Fibroblast of peridontal ligament (primary cell): ENCODE results near the gene ANKRD53.

Experiments
- DNase-seq: peaks from one replicate; pipeline ENCODE4 v3.0.0-alpha.2; 2010; ENCODE audit errors: extremely low read depth

The ANKRD53 gene

DNA sequence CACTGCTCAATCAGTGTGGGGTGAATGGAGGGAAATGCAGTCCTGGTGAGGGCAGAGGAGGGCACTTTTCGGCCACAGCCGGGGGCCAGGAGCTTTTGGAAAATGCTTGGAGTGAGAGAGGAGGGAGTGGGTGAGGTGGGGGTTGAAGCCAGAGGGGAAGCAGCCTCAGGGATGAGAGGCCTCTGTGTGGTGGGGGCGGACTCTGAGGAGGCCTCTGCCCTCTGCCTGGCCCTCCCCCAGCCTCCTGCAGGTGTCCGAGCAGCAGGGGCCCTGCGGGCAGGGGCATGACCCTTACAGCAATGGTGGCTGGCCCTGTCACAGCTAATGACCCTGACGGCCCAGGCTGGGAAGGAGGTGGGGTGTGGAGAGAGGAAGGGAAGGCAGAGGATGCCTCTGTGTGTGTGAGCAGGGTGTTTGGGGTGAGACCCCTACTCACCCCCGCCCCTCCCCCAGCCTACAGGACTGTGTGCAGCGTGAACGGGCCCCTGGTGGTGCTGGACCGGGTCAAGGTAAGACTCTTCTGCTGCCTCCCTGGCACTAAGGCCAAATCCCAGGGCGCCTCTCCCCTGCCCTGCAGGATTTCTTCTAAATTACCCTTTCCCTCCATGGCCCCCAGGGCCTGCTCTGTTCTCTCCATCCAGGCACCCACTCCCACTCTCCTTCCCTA lies 35.1 kb upstream of the ANKRD53 start:
- no peak for DNase-seq

DNA sequence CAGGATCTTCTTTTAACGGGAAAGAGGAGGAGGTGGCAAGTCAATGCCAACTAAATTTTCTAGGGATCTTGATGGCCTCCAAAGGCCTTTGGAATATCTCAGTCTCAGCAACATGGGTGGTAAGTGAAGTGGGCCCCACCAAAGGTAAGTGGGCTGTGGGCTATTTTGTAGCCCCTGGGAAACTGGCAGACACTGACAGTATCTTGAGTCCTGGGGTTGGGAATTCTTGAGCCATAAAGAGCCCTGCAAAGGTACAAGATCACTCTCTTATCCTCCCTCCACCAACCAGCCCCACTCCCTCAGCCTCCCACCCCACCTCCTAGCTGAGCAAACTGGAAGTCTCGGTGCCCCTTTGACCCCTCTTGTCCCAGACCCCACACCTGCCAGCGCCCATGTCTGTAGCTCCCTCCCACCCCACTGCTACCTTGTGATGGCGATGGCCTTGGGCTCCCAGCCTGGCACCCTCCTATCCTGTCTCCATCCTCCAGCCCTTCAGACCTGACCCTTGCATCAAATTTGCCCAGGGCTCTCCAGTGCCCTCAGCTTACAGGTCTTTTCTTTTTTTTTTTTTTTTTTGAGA lies 34.2 kb upstream of the ANKRD53 start:
- no peak for DNase-seq

DNA sequence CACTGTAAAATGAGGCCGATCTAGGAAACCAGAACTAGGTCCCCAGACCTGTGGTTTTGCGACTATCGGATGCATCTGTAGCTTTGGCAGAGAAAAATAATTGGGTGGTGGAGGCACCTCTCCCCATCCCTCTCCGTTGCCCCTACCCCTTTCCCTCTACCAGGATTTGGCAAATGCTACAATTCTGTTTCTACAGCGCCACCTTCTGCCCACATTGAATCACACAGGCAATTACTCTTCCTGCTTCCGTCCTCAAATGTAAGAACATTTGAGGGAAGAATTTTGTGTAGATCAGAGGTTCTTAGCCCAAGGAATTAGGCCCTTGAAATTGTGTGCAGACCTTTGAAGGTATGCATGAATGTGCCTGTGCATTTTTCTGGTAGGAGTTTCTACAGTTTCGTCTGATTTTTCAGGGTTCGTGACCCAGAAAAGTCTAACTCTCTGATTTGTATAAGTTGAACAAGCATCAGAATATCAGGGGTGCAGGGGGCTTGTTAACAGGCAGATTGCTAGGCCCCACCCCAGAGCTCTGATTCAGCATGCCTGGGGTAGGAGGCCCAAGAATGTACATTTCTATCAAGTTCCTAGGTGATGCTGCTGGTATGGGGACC lies 31.5 kb upstream of the ANKRD53 start:
- DNase-seq: peak; percentile 71

DNA sequence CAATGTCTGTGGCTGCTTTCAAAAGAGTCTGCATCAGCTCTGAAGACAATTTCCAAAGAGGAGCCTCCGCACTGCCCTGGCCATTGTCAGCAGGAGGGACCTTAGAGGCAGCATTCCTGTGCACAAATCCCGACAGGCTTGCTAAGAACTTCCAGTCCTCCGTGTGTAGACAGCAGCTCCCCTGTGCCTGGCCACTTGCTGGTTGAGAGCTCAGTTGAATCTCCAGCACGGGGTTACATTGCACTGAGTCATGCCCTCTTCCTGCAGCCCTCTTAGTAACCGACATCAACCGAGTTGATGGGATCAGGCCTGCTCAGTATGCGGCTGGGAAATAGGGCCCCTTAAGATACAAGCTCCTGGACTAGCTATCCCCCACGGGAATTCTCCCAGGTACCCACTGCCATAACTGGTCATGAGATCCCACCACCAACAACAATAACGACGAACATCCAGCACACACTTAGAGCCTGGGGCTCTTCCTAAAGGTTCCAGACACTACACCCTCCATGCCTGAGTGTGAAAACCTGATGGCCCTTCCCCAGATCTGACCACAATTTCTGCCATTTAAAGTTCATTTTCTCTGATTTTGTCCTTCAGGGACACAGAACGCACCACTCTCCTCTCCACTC lies 30.8 kb upstream of the ANKRD53 start:
- DNase-seq: peak; percentile 27

DNA sequence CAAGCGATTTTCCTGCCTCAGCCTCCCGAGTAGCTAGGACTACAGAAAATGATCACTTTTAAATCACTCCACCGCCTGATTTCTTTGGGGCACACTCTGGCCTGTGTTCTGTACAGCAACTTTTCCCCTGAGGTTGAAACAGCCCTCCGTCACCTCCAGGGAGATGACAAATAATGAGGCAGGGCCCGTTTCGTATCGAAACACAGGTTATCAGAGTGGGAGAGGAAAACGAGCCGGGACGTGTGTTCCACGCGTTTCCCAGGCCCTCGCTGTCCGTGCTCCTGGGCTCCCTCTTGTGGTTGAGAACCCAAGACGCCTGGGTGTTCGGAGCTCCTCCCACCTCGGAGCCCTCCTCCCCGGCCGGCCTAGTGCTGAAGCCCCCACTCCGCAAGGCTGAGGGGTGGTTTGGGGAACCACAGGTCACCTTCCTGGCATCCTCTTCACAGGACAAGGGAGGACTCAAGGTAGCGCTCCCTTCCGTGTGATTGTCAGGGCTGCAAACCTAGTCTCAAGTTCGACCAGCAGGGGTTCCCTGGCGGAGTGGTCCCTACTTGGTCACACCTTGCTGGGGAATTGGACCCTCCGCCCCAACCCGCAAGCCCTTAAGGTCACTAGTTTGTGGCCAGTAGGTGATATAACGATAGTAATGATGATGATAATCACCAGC lies 30.0 kb upstream of the ANKRD53 start:
- peak; percentile 73 for DNase-seq

DNA sequence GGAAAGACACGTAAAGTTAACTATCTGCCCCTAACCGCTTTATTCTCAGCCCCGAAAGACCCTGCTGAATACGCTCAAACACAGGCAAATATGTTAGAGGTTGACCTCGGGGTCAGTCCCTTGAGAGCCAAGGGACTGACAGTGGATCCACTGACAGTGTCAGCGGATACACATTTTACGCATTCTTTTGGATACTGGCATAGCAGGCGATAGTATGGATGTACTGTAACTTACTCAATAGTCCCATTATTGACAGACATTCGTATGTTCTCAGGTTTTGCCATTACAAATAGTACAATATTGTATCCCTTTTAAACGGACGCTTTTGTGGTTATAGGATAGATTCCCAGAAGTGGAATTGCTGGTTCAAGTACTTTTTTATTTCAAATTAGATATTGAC lies 29.3 kb upstream of the ANKRD53 start:
- no peak for DNase-seq

DNA sequence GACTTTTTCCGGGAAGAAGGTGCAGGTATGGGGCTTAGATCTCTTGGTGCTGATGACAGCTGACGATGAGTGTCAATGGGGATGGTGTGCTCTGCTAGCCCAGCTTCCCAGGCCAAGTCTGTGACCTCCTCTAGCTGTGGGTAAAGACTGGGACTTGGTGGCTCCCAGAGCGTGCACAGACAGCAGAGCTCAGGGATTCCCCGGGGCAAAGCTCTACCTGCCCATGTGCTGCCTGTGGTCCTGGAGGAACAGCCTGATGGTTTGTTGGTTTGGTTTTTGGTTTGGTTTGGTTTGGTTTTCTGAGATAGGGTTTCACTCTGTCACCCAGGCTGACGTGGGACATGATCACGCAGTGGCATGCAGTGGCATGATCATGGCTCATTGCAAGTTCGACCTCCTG lies 23.5 kb upstream of the ANKRD53 start:
- DNase-seq: no peak

DNA sequence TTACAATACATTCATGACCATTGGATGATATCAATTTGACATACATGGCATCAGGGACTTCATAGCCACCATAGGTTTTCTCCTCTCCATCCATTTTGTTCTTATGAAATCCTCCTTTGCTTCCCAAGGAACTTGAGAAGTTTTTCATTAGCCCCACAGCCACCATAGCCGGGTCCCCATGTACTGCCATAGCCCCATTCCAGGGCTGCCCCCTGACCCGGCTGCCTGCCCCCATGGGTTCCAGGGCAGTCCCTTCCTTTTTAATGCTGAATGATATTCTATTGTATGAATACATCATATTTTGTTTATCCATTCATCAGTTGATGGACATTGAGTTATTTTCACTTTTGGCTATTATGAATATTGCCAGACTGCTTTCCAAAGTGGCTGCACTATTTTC lies 22.3 kb upstream of the ANKRD53 start:
- no peak for DNase-seq

DNA sequence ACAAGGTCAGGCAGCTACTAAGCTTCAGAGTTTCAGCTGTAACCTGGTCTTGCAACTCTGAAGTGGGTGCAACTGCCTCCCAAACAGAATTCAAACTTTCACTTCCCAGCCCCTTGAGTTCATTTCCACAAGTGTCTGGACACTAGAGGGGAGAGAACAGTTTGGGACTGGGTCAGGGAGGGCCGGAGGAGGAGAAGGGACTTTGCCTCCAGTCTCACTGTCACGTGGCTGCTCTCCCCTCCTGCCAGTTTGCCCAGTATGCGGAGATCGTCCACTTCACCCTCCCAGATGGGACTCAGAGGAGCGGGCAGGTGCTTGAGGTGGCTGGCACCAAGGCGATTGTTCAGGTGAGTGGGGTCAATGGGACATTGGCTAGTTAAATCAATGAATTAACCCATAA lies 20.6 kb upstream of the ANKRD53 start:
- DNase-seq: no peak

DNA sequence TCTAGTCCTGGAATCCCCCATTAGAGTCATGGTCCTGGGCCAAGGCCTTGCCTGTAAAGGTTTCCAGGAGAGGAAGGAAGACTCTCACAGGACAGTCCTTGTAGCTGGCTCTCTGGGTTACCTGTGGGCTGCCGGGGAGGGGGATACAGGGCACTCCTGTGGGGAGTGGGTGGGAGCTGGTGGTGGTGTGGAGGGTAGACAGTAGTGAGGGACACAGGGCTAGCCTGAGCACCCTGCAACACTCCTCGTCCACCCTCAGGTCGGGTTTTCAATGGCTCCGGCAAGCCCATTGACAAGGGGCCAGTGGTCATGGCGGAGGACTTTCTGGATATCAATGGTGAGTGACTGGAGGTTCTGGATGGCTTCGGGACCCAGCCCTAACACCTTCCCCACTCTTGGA lies 19.7 kb upstream of the ANKRD53 start:
- no peak for DNase-seq

DNA sequence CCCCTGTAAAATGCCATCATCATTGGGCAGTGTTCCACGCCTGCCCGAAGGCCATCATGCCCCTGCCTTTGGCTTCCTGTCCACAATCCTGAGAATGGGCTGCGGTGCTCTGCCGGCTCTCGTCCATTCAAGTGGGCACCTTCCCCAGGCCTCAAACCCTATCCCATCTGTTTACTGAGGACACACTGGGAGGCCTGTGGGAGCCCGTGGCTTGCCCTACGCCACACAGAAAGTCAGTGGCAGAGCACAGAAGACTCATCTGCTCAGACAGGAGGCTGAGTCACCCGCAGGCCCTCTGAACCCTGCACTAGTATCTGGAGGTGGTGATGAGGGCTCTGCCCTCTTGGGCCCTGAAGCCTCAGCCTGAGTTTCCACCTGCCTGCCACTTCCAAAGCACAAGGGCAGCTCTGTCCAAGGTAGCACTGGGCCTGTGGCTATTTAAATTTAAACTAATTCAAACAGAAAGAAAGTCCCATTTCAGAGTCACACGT lies 19.1 kb upstream of the ANKRD53 start:
- DNase-seq: no peak

DNA sequence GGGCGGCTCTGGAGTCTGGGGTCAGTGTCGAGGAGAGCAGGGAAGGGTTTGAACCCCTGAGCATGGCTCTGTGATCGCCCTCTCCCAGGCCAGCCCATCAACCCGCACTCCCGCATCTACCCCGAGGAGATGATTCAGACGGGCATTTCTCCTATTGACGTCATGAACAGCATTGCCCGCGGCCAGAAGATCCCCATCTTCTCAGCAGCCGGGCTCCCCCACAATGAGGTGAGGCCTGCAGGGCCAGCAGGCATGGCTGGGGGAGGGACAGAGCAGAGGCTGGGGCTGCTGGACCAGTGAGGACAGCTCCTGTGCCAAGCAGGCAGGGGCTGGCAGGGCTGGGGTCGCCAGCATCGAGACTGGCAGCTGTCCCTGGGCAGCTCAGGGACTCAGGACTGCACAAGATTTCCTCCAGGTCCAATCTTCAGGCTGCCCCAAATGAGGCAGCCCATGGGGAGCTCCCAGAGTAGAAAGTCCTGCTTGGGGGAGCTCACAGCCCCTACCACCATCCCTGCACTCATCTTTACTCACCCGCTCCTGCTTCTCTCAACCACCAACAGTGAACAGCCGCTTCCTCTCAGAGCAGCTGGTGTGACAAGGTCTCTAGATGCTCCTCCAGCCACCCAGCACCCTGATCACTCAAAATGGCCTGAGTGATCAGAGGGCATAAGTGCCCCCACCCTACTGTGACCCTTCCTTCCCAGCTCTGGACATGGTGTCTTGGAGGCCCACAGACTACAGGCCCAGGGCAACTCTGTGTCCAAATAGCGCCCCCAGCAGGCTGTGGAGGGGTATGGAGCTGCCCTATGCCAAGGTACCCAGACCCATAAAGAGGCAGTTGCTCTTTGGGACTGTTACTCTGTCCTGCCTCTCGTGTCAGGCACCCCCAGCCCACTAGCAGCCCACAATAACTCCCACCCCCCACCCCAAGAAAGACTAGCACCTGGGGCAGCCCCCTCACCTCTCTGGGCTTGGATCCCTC lies 18.3 kb upstream of the ANKRD53 start:
- no peak for DNase-seq

DNA sequence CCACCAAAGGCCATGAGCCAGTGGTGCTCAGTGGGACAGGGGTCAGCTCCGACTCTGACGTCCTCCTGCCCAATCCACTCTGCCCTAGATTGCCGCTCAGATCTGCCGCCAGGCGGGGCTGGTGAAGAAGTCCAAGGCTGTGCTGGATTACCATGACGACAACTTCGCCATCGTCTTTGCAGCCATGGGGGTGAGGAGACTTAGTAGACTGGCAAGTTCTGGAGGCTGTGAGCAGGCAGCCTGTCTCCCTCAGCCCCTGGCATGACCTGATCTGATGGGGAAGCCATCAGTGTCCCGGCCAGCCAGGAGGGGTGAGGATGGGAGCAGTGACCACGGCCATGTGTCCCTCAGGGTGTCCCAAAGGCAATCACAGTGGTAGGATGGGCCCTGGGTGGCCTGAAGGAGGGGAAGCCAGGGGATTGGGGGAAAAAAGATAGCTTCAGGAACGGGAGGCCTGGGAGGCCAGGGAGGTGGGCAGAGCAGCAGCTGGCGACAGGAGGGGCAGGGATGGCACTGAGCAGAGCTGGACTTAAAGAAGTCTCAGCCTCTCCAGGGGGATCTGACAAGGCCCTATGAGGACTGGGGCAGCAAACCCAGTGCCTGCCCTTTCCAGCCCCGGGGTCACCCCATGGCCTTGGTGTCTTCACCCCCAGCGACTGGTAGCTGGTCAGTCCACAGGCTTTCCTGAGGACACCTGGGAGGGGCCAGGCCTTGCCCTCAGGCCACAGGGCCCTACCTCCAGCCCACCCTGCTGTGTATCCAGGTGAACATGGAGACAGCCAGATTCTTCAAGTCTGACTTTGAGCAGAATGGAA lies 17.4 kb upstream of the ANKRD53 start:
- DNase-seq: no peak

DNA sequence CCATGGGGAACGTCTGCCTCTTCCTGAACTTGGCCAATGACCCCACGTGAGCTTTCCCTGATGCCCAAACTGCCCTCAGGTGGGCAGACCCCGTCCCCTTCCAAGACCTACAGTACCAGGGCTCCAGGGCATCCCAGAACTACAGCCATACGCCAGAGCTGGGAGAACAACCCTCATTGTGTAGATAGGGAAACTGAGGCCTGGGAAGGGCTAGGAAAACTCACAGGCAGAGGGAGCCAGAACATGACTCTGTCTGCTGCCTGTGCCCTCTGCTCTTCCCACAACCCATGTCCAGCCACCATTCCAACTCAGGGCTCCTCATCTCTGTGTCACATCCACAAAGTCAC lies 16.8 kb upstream of the ANKRD53 start:
- DNase-seq: no peak

DNA sequence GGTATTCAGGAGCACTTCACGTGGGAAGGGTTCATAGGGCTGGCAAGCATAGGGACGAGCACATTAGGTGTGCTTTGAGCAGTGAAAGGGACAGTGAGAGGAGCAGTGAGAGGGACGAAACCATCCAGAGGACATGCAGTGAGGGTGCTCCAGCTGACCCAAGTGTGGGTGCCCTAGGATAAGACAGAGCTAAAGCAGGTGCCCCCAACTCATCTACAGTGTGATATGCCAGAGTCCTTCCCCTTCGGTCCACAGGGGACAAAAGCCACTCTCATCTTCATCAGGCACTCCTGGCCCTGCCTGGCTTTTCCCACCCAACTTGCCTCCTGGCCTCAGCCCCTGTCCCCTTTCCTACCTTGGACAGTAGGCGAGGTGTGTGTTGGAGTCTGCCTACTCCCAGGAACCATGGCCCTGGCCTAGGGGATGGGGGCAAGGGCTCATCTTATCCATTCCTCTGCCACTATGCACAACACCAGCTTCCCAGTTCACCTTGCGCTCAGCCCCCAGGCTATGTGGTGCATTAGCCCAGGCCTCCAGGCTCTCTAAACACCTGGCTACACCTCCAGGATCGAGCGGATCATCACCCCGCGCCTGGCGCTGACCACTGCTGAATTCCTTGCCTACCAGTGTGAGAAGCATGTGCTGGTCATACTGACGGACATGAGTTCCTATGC lies 16.1 kb upstream of the ANKRD53 start:
- no peak for DNase-seq

DNA sequence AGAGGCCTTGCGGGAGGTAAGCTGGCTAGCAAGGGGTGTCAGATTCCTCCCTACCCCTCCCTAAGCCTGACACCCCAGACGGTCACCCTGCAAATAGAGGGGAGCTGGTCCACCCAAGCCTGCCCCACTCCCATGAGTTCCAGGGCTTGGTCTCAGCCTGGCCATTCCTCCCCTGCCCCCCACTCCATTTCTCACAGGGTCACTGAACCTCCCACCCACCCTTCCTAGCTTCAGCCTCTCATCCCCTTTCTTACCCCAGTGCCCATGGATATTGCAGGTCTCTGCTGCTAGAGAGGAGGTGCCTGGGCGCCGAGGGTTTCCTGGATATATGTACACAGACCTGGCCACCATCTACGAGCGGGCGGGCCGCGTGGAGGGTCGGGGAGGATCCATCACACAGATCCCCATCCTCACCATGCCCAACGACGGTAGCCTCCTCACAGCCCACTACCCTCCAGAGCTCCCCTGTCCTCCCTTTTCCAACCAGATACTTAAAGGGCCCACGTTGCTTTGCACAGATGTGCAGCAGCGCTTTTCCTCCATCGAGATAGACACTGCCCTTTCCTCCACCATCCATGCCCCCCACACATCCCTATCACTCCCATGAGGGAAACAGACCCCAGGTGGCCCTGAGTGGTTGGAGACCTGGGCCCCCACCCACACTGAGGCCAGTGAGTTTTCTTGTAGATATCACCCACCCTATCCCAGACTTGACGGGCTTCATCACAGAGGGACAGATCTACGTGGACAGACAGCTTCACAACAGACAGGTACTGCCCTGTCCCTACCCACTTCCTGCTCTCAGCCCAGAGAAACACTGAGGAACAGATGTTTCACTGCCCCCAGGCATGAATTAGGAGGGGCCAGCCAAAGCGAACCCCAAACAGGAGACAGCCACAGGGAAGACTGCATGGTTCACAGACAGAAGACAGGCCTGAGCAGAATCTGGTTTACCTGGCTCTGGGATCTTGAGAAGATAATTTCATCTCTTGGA lies 15.2 kb upstream of the ANKRD53 start:
- DNase-seq: no peak

DNA sequence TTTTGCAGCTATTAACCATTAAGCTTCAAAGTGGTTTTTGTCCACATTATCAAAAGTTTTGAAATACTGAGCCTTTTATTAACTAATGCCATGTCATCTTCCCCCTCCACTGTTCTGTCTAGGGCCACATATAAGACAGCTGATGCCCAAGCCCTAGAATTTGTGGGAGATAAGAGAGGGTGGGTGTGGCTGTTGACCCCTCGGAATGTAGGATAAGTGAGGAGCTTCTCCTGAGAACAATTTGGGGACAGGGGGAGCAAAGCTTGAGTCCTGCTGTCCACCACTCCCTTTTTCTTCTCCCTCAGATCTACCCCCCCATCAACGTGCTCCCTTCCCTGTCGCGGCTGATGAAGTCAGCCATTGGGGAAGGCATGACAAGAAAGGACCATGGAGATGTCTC lies 14.3 kb upstream of the ANKRD53 start:
- no peak for DNase-seq

DNA sequence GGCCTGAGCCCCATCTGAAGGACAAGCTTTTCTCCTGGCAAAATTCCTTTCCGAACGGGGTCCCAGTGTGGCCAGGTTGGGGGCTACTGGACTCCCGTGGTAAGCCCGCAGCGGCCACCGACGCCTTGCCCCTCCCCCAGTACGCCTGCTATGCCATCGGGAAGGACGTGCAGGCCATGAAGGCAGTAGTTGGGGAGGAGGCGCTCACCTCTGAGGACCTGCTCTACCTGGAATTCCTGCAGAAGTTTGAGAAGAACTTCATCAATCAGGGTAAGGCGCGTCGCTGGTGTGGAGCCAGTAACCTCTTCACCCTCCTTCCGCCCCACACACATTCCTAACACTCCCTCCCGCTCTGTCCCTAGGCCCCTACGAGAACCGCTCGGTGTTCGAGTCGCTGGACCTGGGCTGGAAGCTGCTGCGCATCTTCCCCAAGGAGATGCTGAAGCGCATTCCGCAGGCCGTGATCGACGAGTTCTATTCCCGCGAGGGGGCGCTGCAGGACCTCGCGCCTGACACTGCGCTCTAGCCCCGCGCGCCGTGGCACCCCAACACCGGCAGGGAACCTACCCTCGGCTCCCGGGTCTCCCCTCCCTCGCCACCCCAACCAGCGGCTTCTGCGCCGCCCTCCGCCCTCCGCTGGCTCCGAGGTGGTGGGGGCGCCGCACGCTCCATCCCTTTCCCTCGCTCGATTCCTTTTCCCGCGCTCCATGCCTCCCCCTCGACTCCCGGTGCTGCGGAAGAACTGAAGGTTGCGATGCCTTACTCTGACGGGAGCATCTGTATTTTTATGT lies 13.6 kb upstream of the ANKRD53 start:
- DNase-seq: peak; percentile 53
